VCaP (cell line): ENCODE measurements around the gene SIX5.

Experiments
- H3K27ac ChIP-seq: fragments of 450-650 bp; 2 replicates; pipeline ENCODE4 v1.5.1; 2017
- CTCF ChIP-seq: fragments of 450-650 bp; conservative IDR thresholded peaks from 2 replicates; pipeline ENCODE4 v1.5.1; 2017; ENCODE audit warnings: mild to moderate bottlenecking, moderate library complexity

Gene SIX5

GRCh38 chr19:45768984-45769782 is at the start of gene SIX5:
TSS of gene SIX5 (minus strand) at chr19:45769252. CDS start at chr19:45768844, 408 bp downstream.
- TF ChIP-seq CTCF, result no peak
- H3K27ac ChIP-seq, result peak within 1 kb of the TSS; percentile 81

- TF ChIP-seq CTCF, result no peak
- H3K27ac ChIP-seq, result peak overlapping the region; percentile 46
These were observed 48.8 kb upstream of the SIX5 start for GRCh38 chr19:45817725-45818301.

GRCh38 chr19:45817010-45817724 is 48.1 kb upstream of the SIX5 start:
- peak; percentile 99 for TF ChIP-seq CTCF
- peak overlapping the region; percentile 46 for H3K27ac ChIP-seq

- TF ChIP-seq CTCF, result no peak
- H3K27ac ChIP-seq, result peak overlapping the region; percentile 46; the same call in 1 of the 2 replicates
These were observed 47.4 kb upstream of the SIX5 start for GRCh38 chr19:45816236-45817009.

GRCh38 chr19:45815481-45816216 is 46.6 kb upstream of the SIX5 start:
- TF ChIP-seq CTCF, result no peak
- no peak overlapping the region for H3K27ac ChIP-seq

- no peak for TF ChIP-seq CTCF
- no peak within 1 kb of the TSS for H3K27ac ChIP-seq
These were observed 45.9 kb upstream of the SIX5 start, which contains the start of gene RSPH6A for GRCh38 chr19:45814851-45815480. TSS of gene RSPH6A (minus strand) at chr19:45815308. CDS start at chr19:45815176, 132 bp downstream.
